ENCODE results near the gene MDK.

MDK gene

GRCh38 chr11:46381048-46381818, at the start of gene MDK:
Gene MDK, plus strand, starts transcription at chr11:46381669. Its CDS starts 389 bp downstream, at chr11:46382058.
- DNase-seq: no peak

DNA sequence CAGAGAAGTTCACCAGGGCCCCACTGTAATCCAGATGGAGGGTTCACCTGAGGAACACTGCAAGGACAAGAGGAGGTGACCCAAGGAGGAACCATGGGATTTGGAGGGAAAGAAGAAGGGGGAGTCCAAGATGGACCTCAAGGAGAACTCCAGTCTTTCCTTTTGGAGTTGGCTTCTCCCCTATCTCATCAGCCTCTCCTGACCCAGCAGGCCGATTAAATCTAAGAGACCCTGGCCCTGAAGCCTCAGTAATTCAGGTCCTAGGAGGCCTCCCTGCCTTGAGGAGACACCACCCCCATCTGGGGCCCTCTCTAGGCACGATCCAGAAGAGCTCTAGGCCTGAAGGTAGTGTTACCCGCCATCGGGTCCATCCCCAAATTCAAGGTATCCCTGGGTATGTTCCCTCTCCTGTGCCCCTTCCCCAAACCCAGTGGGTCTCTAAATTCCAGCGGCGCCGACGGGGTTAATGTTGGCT, 49.3 kb upstream of the MDK start:
- no peak for DNase-seq

DNA sequence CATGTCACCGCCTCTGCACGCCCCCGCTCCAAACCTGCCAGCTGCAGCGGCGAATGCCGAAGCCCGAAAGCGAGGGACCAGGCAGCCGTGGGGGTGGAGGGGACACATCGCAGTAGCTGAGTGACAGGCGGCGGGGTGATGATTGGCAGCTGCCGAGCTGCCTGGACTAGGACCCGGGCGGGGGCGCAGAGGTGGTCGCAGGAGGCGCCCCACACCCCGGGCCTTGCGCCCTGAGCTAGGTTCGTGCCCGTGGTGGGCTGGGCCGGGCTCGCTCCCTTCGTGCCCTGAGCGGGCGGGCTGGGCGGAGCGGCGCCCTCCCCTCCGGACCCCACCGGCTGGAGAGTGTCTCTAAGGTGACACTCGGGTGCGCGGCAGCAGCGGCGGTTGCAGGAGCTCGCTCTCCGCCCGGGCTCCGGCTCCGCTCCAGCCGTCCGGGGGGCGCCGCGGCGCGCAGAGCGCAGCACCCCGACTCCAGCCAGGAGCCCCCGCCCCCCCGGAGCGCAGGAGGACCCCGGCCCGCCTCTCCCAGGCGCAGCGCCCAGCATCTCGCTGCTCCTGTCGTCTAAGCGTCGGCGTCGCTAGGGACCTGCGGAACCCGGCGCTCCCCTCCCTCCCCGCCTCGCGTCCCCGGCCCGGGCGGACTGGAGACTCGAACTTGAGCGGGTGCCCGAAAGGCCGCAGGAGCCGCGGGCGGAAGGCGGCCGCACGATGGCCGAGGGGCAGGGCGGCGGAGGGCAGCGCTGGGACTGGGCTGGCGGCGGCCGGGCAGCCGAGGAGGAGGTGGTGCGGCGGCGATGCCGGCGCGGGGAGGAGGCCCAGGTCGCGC, 48.7 kb upstream of the MDK start:
- peak in 1 of 4 experiments; percentile 24 for DNase-seq

DNA sequence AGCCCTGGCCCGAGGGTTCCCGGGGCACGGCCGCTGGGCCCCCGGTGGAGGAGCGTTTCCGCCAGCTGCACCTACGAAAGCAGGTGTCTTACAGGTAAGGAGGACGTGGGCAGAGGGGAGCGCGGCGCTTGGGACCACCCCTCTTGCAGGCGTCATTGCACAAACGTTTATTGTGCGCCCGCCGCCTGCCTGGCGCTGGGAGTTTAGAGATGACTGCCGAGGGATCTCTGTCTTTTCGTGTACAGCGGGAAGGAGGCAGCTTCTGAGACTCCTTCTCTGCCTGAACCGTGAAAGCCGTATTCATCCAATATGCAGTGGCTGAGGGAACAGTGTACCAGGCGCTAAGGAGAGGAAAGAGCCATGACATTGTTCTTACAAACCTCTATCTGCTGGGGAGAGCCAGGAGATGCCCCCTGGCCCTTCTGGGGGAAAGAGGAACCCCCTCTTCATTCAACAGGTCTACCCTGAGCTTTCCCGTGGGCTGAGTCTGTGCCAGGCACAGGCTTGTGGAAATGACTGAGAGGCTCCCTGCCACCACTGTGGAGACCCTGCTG, 48.0 kb upstream of the MDK start:
- no peak for DNase-seq

- DNase-seq: no peak
Measured at GRCh38 chr11:46334211-46334610, 47.3 kb upstream of the MDK start.

- no peak for DNase-seq
Measured at GRCh38 chr11:46335271-46335670, 46.2 kb upstream of the MDK start.

- DNase-seq: no peak
Measured at GRCh38 chr11:46335890-46336562, 45.4 kb upstream of the MDK start.

DNA sequence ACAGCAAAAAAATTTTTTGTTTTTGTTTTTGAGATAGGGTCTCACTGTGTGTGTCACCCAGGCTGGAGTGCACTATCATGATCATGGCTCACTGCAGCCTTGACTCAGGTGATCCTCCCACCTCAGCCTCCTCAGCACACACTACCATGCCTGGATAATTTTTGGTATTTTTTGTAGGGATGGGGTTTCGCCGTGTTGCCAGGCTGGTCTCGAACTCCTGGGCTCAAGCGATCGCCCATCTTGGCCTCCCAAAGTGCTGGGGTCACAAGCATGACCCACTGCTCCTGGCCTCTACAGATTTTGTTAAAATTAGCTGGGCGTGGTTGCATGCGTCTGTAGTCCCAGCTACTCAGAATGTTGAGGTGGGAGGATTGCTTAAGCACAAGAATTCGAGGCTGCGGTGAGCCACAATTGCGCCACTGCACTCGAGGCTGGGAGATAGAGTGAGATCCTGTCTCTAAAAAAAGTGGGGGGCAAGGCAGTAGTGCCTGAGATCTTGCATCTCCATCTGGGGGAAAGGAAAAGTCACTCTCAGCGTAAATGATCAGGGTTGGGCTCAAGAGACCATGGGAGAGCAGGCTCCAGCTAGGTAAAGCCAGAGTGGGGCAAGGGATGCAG, 44.8 kb upstream of the MDK start:
- no peak for DNase-seq

GRCh38 chr11:46337626-46338345, 43.7 kb upstream of the MDK start:
- DNase-seq: no peak

GRCh38 chr11:46338636-46338987, 42.9 kb upstream of the MDK start:
- DNase-seq: no peak

DNA sequence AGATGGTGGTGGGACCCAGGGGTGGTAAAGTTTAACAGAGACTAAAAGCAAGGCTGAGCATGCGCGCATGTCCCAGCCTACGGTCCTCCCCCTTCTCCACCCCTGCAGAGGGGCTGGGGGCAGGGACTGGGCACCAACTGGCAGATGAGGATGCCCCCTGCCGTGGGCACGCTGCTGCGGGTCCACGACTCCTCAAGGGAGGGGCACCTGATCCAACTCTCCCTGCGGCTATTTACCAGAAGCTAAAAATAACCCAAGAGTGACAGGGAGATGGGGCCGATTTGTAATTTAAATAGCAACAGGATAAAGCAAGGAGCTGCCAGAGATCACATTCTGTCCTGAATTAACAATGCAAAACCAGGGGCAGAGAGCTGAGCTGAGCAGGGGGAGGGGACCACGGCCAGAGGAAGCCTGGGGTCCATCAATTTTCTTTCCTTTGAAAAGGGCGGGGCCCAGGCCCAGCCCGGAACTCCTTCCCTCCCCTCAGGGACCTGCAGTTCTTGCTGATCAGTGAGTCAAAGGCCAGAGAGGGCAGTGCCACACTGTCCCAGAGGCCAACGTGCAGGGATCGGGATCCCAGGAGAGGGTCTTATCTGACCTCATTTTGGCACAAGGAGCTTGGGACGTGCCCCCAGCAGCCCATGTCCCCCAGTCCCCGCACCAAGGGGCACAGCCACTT, 42.3 kb upstream of the MDK start:
- DNase-seq: no peak

DNA sequence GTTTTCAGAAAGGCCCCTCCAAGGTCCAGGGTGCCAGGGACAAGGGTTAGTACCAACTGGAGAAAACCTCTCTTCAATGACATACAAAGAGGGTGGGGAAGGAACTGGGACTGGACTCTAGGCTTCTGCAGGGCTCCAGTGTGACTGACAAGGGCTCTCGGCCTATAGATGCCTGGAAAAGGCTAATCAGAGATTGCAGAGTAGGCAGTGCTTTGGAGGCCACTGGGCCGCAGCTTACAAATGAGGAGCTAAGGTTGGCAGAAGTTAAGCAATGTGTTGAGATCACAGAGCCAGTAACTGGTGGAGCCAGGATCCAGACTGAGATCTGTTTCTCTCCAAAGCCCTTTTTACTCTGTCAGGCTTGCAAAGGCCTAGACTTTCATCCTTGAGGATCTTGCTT, 41.7 kb upstream of the MDK start:
- DNase-seq: no peak

DNA sequence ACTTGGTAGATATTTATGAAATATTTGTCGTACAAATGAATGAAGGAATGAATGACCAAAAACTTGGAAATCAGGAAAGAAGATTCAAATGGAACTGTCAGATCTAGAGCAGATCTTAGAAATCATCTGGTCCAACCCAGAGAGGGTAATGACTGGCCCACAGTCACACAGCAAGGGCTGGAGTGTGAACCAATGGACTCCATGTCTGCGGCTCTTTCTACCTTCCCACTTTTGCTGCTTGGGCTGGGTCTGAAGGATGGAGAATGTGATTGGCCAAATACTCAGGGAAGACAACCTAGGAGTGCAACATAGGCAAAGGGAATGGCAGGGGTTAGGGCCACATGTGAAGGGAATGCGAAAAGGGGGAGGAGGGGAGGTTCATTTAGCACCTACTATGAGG, 40.0 kb upstream of the MDK start:
- no peak for DNase-seq

DNA sequence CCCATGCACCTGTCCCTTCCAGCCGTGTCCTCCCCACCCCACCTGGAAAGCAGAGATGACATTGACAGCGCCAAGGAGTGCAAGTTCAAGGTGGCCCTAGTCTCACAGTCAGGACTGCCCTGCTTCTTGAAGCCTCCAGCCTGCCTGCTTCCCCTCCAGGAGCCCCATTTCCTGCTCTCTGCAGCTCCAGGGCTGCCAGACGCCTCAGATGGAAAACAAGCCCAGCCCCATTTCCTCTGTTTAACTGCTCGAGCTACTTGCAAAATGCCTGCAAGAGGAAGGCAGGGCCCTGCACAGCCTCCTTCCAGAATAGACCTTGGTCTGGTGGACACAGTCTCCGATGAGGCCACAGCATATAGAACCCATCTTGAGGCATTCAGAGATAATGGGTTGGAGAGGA, 39.2 kb upstream of the MDK start:
- DNase-seq: no peak

GRCh38 chr11:46343520-46343919, 37.9 kb upstream of the MDK start:
- DNase-seq: no peak

GRCh38 chr11:46345131-46345597, 36.3 kb upstream of the MDK start:
- DNase-seq: no peak

GRCh38 chr11:46345881-46346484, 35.5 kb upstream of the MDK start:
- no peak for DNase-seq

- DNase-seq: peak; percentile 75 to 91 (median 85)
Measured at GRCh38 chr11:46346886-46347636, 34.4 kb upstream of the MDK start, which contains the start of gene DGKZ. Gene DGKZ, plus strand, starts transcription at chr11:46347463. Its CDS starts 197 bp downstream, at chr11:46347660.

- DNase-seq: no peak
Measured at GRCh38 chr11:46347637-46348311, 33.7 kb upstream of the MDK start.

Data from activated CD4-positive, CD25-positive, alpha-beta regulatory T cell (primary cell).